HG03521 (cell line): Measurements from ENCODE around the gene TTN.
"Not testable (repeated sequence)": the region's sequence is repeated elsewhere in the genome, so short reads cannot be mapped to it uniquely, and the experiment has no call there.

Experiments
- ATAC-seq: cut with Tn5 transposase; IDR thresholded peaks from one replicate; pipeline ENCODE4 v1.9.1; 2021; ENCODE audit warnings: mild to moderate bottlenecking, moderate library complexity; ENCODE audit not compliant: unreplicated experiment

Gene TTN

DNA sequence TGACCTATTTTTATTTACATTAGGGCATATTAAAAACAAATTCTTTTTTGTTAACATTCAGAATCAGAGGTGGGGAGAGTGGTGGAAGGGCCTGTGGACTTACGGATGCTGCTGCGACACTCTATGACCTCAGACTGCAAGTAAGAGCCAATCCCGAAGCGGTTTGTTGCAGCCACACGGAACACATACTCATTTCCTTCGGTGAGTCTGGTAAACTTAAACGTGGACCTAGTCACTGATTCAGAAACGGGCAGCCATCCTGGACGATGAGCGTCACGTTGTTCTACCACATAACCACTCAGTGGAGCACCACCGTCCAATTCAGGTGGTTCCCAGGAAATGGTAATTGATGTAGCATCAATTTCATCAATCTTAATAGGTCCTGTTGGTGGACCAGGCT lies 265.1 kb downstream of the TTN start:
- ATAC-seq = no peak

GRCh38 chr2:178536037-178536436 lies 271.2 kb downstream of the TTN start:
- no peak for ATAC-seq

GRCh38 chr2:178531168-178531567 lies 276.1 kb downstream of the TTN start:
- peak; percentile 10 for ATAC-seq

- ATAC-seq = peak; percentile 96
Measured at GRCh38 chr2:178530625-178531142, 276.5 kb downstream of the TTN start.

- no peak for ATAC-seq
Measured at GRCh38 chr2:178530131-178530530, 277.1 kb downstream of the TTN start.

GRCh38 chr2:178529194-178529593 lies 278.0 kb downstream of the TTN start:
- ATAC-seq = no peak

DNA sequence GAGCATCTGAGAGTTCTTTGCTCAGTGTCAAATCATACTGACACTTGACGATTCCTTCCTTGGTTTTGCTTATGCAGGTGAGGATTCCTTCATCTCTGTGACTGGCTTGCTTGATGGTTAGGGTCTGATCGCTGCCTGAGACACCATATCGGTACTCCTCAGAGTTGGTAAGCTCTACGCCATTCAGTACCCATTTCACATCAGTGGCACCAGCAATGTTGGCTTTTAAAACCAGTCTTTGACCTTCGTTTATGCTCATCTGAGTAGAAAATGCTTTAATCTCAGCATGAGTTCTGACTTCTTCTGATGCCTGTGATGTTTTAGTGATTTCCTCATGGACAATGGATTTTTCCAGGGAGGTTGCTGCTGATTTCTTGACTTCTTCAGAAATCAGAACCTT lies 278.6 kb downstream of the TTN start:
- no peak for ATAC-seq

GRCh38 chr2:178527592-178527991 lies 279.6 kb downstream of the TTN start:
- ATAC-seq = no peak

DNA sequence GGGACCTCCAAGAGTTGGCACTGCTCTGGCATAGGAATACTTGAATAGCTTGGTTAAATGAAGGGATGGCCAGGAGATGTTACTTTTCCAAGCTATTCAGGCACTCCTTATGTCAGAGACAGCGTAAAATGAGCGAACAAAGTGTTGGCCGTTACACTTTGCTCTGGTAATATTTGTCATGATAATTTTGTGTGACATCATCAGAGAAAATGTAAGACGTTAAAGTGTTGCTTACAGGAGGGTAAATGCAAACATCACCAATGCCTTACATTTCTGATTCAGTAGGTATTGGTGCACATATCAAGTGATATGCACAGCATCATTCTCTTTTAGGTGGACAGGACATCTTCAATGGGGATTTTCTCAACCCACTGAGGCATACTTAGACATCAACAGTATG lies 281.0 kb downstream of the TTN start:
- ATAC-seq = no peak

GRCh38 chr2:178525460-178525859 lies 281.8 kb downstream of the TTN start:
- ATAC-seq = not testable (repeated sequence)

GRCh38 chr2:178525010-178525409 lies 282.2 kb downstream of the TTN start:
- ATAC-seq = not testable (repeated sequence)

- ATAC-seq = no peak
Measured at GRCh38 chr2:178523596-178524134, 283.6 kb downstream of the TTN start.

- ATAC-seq = peak; percentile 93
Measured at GRCh38 chr2:178522950-178523595, 284.1 kb downstream of the TTN start.

- no peak for ATAC-seq
Measured at GRCh38 chr2:178521304-178522150, 285.7 kb downstream of the TTN start.

DNA sequence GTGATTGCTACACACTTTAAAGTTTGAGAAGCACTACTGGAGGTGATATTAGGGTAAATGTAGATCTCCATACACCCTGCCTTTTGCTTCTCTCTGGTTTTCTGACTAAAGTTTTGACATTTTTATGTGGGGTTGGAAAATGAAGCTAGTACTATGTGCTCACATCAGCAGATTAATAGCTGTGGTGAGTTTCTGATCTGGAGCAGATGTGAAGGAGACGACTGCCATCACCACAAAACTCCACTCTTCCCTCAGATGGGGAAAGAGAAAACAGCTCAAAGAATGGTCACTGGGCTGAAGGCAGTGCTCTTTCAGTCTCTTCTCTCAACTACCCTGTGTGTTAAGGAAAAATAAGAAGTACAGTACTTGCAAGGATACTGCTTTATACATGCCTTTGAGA lies 289.7 kb downstream of the TTN start:
- no peak for ATAC-seq

- no peak for ATAC-seq
Measured at GRCh38 chr2:178514664-178515063, 292.6 kb downstream of the TTN start.

DNA sequence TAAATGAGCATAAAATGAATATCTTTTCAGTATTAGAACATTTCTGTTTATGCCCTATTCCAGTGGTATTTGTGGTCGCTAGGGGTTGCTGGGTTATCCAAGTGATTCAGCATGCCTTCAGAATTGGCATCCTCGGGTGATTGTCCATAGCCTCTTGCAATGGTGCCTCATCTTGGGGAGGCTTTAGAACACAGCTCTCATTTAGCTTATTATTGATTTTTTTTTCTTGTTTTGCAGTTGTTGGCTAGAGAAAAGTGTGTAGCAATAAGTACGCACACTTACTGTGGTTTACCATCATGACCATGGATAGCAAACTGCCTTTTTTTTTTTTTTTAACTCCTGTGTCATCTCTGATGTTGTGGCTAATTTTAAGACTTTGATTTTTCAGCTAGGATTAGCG lies 293.3 kb downstream of the TTN start:
- no peak for ATAC-seq

DNA sequence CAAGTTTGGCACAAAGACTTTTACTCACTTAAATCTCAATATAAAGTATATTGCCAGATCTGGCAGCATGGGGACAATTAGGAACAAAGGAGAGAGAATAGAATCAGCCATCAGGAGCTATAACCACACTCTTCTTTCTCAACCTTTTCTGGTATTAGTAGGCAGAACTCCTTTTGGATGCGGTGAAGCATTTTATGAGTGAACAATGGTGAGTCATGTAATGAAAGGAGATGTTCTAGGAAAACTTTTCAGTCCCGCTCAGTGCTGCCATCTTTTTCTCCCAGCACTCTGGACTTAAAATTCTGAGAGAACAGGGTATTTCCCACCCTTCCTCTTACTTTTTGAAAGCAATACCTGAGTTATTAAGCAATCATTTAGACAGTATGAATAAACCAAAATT lies 294.7 kb downstream of the TTN start:
- ATAC-seq = no peak

- no peak for ATAC-seq
Measured at GRCh38 chr2:178510384-178510783, 296.8 kb downstream of the TTN start.

DNA sequence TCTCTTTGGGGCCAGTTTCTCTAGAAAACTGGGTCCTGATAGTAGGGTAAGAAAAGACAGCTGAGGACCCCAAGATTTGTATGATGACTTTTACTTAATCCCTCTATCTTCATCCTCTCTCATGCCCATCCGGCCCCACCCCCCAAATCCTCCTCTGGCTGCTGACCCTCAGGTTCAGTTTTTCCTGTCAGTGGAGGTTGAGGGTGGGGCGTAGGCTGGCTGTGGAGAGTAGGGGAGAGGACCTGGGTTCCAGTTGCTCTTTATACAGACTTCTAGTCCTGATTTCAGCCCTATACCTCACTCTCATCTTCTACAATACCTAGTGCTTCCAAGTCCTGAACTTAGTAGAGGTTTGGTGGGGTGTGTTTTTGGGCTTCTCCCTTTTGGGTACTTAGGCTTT lies 298.6 kb downstream of the TTN start:
- no peak for ATAC-seq

GRCh38 chr2:178506949-178507348 lies 300.3 kb downstream of the TTN start:
- no peak for ATAC-seq

GRCh38 chr2:178506524-178506923 lies 300.7 kb downstream of the TTN start:
- no peak for ATAC-seq
